Caco-2 (cell line): ENCODE results near the gene GPR107. TPM values are rescaled to one million over a fixed set of nuclear protein-coding genes. Genes with fewer than 3 reads are reported as not detected.

Experiments
- BruUV-seq: library from RNA; stranded (reverse); fragments of 400-500 nt; replicated peaks from 2 replicates; lab custom pipeline; 2021; lab: Mats Ljungman, UMichigan
- CTCF ChIA-PET: fragments of 300-600 bp; sonication (Branson Sonifier 250); formaldehyde crosslinking; loops from one replicate; lab custom pipeline; 2022; ENCODE audit warnings: antibody characterized with exemption; lab: Charles Lee
- POLR2A ChIA-PET: fragments of 300-600 bp; sonication (Branson Sonifier 250); formaldehyde crosslinking; loops from one replicate; lab custom pipeline; 2022; ENCODE audit warnings: antibody characterized with exemption; lab: Charles Lee
- DNase-seq, 2 experiments: peaks; one replicate each; pipeline versions ENCODE4 v3.0.0 to v3.0.0-alpha.2; 2020 to 2022
- H3K27me3 ChIP-seq: replicated peaks from 2 replicates; pipeline ENCODE4 v1.6.0; 2011; ENCODE audit warnings: low read length; ENCODE audit not compliant: control insufficient read depth, insufficient read depth
- H3K36me3 ChIP-seq: 2 replicates; pipeline ENCODE4 v1.5.1; 2011; ENCODE audit warnings: low read length; ENCODE audit not compliant: control insufficient read depth, insufficient read depth
- H3K4me1 ChIP-seq: fragments of 250-450 bp; sonication (Bioruptor Pico); 2 replicates; pipeline ENCODE4 v1.5.1; 2020; ENCODE audit warnings: mild to moderate bottlenecking
- H3K4me3 ChIP-seq: 2 replicates; pipeline ENCODE4 v1.5.1; 2011; ENCODE audit warnings: low read depth, mild to moderate bottlenecking, control low read depth, low read length
- H3K9me3 ChIP-seq: fragments of 250-450 bp; sonication (Bioruptor Pico); 2 replicates; pipeline ENCODE4 v1.5.1; 2020; ENCODE audit warnings: mild to moderate bottlenecking, moderate library complexity
- H3K27ac Mint-ChIP-seq: one replicate; pipeline ENCODE4 v1.8.0; 2022; ENCODE audit warnings: mixed read lengths; ENCODE audit not compliant: unreplicated experiment
- H3K27me3 Mint-ChIP-seq: one replicate; pipeline ENCODE4 v1.8.0; 2022; ENCODE audit warnings: mixed read lengths; ENCODE audit not compliant: insufficient read depth, unreplicated experiment
- H3K36me3 Mint-ChIP-seq: one replicate; pipeline ENCODE4 v1.8.0; 2022; ENCODE audit warnings: mild to moderate bottlenecking, mixed read lengths; ENCODE audit not compliant: insufficient read depth, unreplicated experiment
- H3K4me1 Mint-ChIP-seq: one replicate; pipeline ENCODE4 v1.8.0; 2022; ENCODE audit warnings: low read depth, mixed read lengths; ENCODE audit not compliant: unreplicated experiment
- H3K4me3 Mint-ChIP-seq: one replicate; pipeline ENCODE4 v1.8.0; 2022; ENCODE audit warnings: mild to moderate bottlenecking, moderate library complexity, mixed read lengths; ENCODE audit not compliant: unreplicated experiment
- H3K9me3 Mint-ChIP-seq: one replicate; pipeline ENCODE4 v1.8.0; 2022; ENCODE audit warnings: mixed read lengths; ENCODE audit not compliant: unreplicated experiment
- intact Hi-C: fragments of 100-400 bp; cut with micrococcal nuclease; formaldehyde crosslinking; loops from one replicate; pipeline ENCODE4 v1.10.0; 2022; ENCODE audit not compliant: unreplicated experiment
- total RNA-seq: library from RNA; stranded (reverse); gene quantifications from 2 replicates; pipeline ENCODE4 v1.2.3, GENCODE V29; 2022
- TF ChIP-seq, protein P1 (sequence below), 2 experiments: fragments of 200-600 bp in 1 of 2; IDR thresholded peaks; 1 replicate in 1 of 2; 2 replicates in 1 of 2; pipeline versions ENCODE4 v1.5.1 to v1.8.0; 2011 to 2022; ENCODE audit warnings: antibody characterized with exemption in 1 of 2, control low read depth in 1 of 2, inconsistent platforms in 1 of 2, low read depth in 1 of 2, low read length in 1 of 2, mild to moderate bottlenecking in 1 of 2, moderate library complexity in 1 of 2; ENCODE audit not compliant: insufficient read depth in 1 of 2, severe bottlenecking in 1 of 2, unreplicated experiment in 1 of 2

The GPR107 gene
- total RNA-seq, 1 experiment from 2014 or later = 53.1 TPM

- Mint-ChIP-seq H3K4me3 (peak overlapping the region; percentile 75), H3K36me3 (no peaks in the 10 kb centered on the region), H3K27me3 (peaks cover 3% of the 10 kb centered on the region), H3K9me3 (no peaks in the 10 kb centered on the region), H3K27ac (no peak overlapping the region), H3K4me1 (no peaks in the 10 kb centered on the region)
- H3K4me3 ChIP-seq = peak overlapping the region; percentile 54
- ChIA-PET POLR2A (interaction anchor here (0.8 kb wide), 1 partner anchor 63 kb away, joined by 3 read pairs; no protein-coding TSS in a partner anchor), CTCF (interaction anchor here (0.5 to 0.6 kb wide), 2 partner anchors 130 to 343 kb away, joined by 3 read pairs; no protein-coding TSS in a partner anchor)
- peak in 1 of 2 experiments; percentile 44 for DNase-seq
- intact Hi-C loops = loop anchor here (1.0 kb wide), 1 partner anchor 63 kb away; no protein-coding TSS in a partner anchor
- H3K27me3 ChIP-seq = no peaks in the 10 kb centered on the region
- BruUV-seq = no TSS peak
- H3K9me3 ChIP-seq = no peaks in the 10 kb centered on the region
- no peaks in the 10 kb centered on the region for H3K36me3 ChIP-seq
- H3K4me1 ChIP-seq = no peaks in the 10 kb centered on the region
- TF ChIP-seq, protein P1, sequence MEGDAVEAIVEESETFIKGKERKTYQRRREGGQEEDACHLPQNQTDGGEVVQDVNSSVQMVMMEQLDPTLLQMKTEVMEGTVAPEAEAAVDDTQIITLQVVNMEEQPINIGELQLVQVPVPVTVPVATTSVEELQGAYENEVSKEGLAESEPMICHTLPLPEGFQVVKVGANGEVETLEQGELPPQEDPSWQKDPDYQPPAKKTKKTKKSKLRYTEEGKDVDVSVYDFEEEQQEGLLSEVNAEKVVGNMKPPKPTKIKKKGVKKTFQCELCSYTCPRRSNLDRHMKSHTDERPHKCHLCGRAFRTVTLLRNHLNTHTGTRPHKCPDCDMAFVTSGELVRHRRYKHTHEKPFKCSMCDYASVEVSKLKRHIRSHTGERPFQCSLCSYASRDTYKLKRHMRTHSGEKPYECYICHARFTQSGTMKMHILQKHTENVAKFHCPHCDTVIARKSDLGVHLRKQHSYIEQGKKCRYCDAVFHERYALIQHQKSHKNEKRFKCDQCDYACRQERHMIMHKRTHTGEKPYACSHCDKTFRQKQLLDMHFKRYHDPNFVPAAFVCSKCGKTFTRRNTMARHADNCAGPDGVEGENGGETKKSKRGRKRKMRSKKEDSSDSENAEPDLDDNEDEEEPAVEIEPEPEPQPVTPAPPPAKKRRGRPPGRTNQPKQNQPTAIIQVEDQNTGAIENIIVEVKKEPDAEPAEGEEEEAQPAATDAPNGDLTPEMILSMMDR (IDR thresholded peaks at IDR 0.05; ENCODE audit: insufficient read depth in 1 of 2, low read depth in 1 of 2, low read length in 1 of 2, severe bottlenecking in 1 of 2, unreplicated experiment in 1 of 2) = peak in 1 of 2 experiments; percentile 5
Measured at GRCh38 chr9:130172858-130173665, 119.4 kb downstream of the GPR107 start.

GRCh38 chr9:130173666-130173983 is 119.9 kb downstream of the GPR107 start:
- H3K9me3 ChIP-seq = no peaks in the 10 kb centered on the region
- H3K27me3 ChIP-seq = no peaks in the 10 kb centered on the region
- no TSS peak for BruUV-seq
- peak overlapping the region; percentile 54 for H3K4me3 ChIP-seq
- H3K4me1 ChIP-seq = no peaks in the 10 kb centered on the region
- POLR2A ChIA-PET = interaction anchor here (0.8 kb wide), 1 partner anchor 62 kb away, joined by 3 read pairs; no protein-coding TSS in a partner anchor
- no peaks in the 10 kb centered on the region for H3K36me3 ChIP-seq
- Mint-ChIP-seq H3K9me3 (no peaks in the 10 kb centered on the region), H3K27me3 (peaks cover 3% of the 10 kb centered on the region), H3K36me3 (no peaks in the 10 kb centered on the region), H3K4me1 (no peaks in the 10 kb centered on the region), H3K27ac (no peak overlapping the region), H3K4me3 (peak overlapping the region; percentile 75)
- intact Hi-C loops = loop anchor here (1.0 kb wide), 1 partner anchor 63 kb away; no protein-coding TSS in a partner anchor
- CTCF ChIA-PET = interaction anchor here (0.5 to 1.4 kb wide), 3 partner anchors 14 to 343 kb away, joined by 3 to 6 read pairs (median 5); no protein-coding TSS in a partner anchor
- TF ChIP-seq, protein P1 (IDR thresholded peaks at IDR 0.05; ENCODE audit: insufficient read depth in 1 of 2, low read depth in 1 of 2, low read length in 1 of 2, severe bottlenecking in 1 of 2, unreplicated experiment in 1 of 2) = no peak
- no peak for DNase-seq

DNA sequence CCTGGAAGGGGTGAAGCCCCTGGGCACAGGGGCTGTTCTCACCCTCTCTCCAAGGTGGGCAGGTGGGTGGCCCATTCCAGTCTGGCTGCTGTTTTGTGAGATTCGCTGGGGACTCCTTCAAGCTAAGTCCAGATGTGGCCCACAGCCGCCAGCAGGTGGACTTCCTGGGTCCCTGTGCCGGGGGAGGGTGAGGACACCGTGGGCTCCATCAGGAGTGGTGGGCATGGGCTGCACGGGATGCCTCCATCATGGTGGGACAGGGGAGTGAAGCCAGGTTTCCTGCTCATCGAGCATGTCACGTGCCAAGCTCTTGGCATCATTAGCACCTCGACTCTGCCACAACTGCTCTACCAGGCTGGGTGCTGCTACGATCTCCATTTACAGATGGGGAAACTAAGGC is 120.3 kb downstream of the GPR107 start:
- TSS peak; percentile 22 for BruUV-seq
- POLR2A ChIA-PET = interaction anchor here (0.8 kb wide), 1 partner anchor 62 kb away, joined by 3 read pairs; no protein-coding TSS in a partner anchor
- no peaks in the 10 kb centered on the region for H3K27me3 ChIP-seq
- TF ChIP-seq, protein P1 (IDR thresholded peaks at IDR 0.05; ENCODE audit: insufficient read depth in 1 of 2, low read depth in 1 of 2, low read length in 1 of 2, severe bottlenecking in 1 of 2, unreplicated experiment in 1 of 2) = no peak
- no peaks in the 10 kb centered on the region for H3K4me1 ChIP-seq
- Mint-ChIP-seq H3K27ac (no peak overlapping the region), H3K9me3 (no peaks in the 10 kb centered on the region), H3K27me3 (peaks cover 1% of the 10 kb centered on the region), H3K36me3 (no peaks in the 10 kb centered on the region), H3K4me3 (peak overlapping the region; percentile 75), H3K4me1 (no peaks in the 10 kb centered on the region)
- intact Hi-C loops = no loop called here
- DNase-seq = no peak
- CTCF ChIA-PET = interaction anchor here (0.6 to 1.4 kb wide), 2 partner anchors 15 to 62 kb away, joined by 5 to 6 read pairs; no protein-coding TSS in a partner anchor
- H3K4me3 ChIP-seq = no peak overlapping the region
- no peaks in the 10 kb centered on the region for H3K9me3 ChIP-seq
- no peaks in the 10 kb centered on the region for H3K36me3 ChIP-seq
